ENCODE measurements around the gene LFNG. TPM values are rescaled to one million over a fixed set of nuclear protein-coding genes. Genes with fewer than 3 reads are reported as not detected.
"Not testable (repeated sequence)": the region's sequence is repeated elsewhere in the genome, so short reads cannot be mapped to it uniquely, and the experiment has no call there.

The LFNG gene
- total and polyA plus RNA-seq, 2 experiments from 2014 or later = 0.45 to 1.3 TPM

DNA sequence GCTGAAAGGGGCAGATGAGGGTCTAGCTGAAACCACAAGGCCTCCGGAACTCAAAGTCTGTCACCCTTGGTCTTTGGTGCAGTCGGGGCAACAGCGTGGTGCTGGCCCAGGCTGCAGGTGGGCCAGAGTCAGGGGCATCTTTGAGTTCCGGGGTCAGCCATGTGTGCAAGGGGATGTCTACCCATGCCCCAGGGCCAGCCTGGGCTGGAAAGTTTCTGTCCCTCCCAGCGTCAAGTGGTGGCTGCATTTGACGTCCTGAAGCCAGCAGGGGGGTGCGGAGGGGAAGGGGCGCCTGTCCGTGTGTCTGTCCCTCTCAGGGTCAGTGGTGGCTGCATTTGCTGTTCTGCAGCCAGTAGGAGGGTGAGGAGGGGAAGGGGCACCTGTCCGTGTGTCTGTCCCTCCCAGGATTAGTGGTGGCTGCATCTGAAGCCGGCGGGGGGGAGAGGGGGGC lies 35.1 kb downstream of the LFNG start:
- TF ChIP-seq, protein P1, sequence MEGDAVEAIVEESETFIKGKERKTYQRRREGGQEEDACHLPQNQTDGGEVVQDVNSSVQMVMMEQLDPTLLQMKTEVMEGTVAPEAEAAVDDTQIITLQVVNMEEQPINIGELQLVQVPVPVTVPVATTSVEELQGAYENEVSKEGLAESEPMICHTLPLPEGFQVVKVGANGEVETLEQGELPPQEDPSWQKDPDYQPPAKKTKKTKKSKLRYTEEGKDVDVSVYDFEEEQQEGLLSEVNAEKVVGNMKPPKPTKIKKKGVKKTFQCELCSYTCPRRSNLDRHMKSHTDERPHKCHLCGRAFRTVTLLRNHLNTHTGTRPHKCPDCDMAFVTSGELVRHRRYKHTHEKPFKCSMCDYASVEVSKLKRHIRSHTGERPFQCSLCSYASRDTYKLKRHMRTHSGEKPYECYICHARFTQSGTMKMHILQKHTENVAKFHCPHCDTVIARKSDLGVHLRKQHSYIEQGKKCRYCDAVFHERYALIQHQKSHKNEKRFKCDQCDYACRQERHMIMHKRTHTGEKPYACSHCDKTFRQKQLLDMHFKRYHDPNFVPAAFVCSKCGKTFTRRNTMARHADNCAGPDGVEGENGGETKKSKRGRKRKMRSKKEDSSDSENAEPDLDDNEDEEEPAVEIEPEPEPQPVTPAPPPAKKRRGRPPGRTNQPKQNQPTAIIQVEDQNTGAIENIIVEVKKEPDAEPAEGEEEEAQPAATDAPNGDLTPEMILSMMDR (IDR thresholded peaks at IDR 0.05; ENCODE audit: low read depth, low read length) = no peak
- DNase-seq (ENCODE audit: low read depth in 1 of 2, low spot score in 1 of 2) = peak in 1 of 2 donors; percentile 38

DNA sequence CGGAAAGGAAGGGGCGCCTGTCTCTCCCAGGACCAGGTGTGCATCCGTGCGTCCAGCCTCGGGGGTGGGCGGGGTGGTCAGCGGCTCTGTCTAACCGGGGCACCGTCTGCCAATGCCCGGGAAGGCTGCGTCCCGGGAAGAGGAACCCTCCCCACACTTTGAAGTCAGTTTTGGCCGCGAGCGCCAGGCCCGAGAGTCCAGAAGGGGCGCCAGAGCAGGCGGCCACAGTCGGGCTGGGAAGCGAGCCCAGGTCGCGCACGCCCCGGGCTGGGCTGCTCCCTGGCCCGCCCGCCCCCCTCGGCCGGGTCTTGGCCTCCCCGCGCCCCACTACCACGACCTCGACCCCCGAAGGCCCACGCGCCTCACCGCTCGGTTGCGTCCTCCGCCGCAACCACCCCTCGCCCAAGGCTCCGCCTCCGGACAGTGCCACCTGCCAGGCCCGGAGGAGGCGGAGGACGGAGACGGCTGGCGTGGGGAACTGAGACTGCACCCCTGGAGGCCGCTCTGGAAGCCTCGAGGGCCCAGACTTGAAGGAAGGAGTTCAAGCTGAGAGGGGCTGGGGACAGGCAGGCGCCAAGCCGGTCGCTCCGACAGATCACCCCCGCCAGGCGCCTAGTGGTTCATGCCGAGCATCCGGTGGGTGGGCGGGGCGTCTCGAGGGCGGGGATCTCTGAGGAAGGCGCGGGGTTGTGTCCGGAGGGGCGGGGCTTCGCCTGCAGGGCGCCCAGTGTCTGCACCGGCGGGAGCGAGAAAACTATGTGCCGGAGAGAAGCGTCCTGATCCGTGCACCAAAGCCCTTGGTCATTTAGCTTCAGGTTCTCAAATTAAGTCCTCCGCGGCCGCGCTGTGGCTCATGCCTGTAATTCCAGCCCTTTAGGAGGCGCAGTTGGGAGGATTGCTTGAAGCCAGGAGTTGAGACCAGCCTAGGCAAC lies 35.8 kb downstream of the LFNG start, which contains the start of gene BRAT1:
BRAT1 (minus strand) TSS at position 404 of the 932 bp plus-strand sequence. CDS start 1,093 bp downstream, outside the sequence.
- Histone ChIP-seq H3K4me1 (ENCODE audit: low read depth) (peaks cover 18% of the 10 kb centered on the region), H3K4me3 (peak within 1 kb of the TSS; percentile 80), H3K27me3 (no peaks in the 10 kb centered on the region), H3K27ac (peak within 1 kb of the TSS; percentile 99), H3K9me3 (ENCODE audit: low read depth) (no peaks in the 10 kb centered on the region), H3K36me3 (peaks cover 7% of the 10 kb centered on the region)
- TF ChIP-seq, protein P1 (IDR thresholded peaks at IDR 0.05; ENCODE audit: low read depth, low read length) = peak; percentile 49
- peak; percentile 96 to 97 for DNase-seq (ENCODE audit: low read depth in 1 of 2, low spot score in 1 of 2)

More for the DNA sequence above, 35.1 kb downstream of the LFNG start:
- Histone ChIP-seq H3K4me3 (peak overlapping the region; percentile 80), H3K27me3 (no peaks in the 10 kb centered on the region), H3K4me1 (ENCODE audit: low read depth) (peaks cover 14% of the 10 kb centered on the region), H3K9me3 (ENCODE audit: low read depth) (no peaks in the 10 kb centered on the region), H3K27ac (peak overlapping the region; percentile 99), H3K36me3 (peaks cover 7% of the 10 kb centered on the region)

- Histone ChIP-seq H3K9me3 (ENCODE audit: low read depth) (no peaks in the 10 kb centered on the region), H3K4me1 (ENCODE audit: low read depth) (peaks cover 18% of the 10 kb centered on the region), H3K27me3 (no peaks in the 10 kb centered on the region), H3K27ac (peak within 1 kb of the TSS; percentile 89), H3K36me3 (no peaks in the 10 kb centered on the region), H3K4me3 (peak within 1 kb of the TSS; percentile 97)
- DNase-seq (ENCODE audit: low read depth in 1 of 2, low spot score in 1 of 2) = peak; percentile 95 to 97
- TF ChIP-seq, protein P1 (IDR thresholded peaks at IDR 0.05; ENCODE audit: low read depth, low read length) = no peak
Observed at GRCh38 chr7:2558629-2559282, 39.2 kb downstream of the LFNG start, which contains the start of gene IQCE. Gene IQCE (plus strand): TSS chr7:2558979. CDS start chr7:2559182, 203 bp downstream.

DNA sequence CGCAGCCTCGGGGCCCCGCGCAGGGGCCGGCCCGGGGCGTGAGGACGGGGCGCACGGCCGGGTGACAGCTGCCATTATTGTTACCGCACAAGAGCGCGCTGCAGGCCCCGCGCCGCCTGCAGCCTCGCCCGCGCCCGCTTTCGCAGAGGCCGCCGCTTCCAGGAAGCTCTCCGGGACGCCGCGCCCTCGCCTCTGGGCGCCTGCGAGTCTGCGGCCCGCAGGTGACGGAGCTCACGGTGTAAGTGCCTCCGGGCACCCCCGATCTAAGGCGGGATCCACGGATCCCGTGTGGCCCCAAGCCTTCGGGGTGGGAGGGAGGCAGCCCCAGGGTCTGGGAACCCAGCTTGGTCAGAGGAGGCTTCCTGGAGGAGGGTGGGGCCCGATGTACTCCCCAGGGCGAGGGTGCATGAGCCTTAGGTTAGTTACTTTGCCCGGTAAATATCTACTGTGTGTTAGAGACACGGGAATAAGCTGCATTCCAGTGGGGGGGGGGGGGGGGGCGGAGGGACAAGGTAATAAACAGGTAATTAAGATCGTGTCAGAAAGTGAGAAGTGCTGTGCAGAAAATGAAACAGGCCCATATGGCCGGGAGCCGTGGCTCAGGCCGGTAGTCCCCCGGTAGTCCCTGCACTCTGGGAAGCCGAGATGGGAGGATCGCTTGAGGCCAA lies 39.8 kb downstream of the LFNG start:
- H3K4me3 ChIP-seq = peak overlapping the region; percentile 97
- H3K9me3 ChIP-seq (ENCODE audit: low read depth) = no peaks in the 10 kb centered on the region
- H3K4me1 ChIP-seq (ENCODE audit: low read depth) = peaks cover 15% of the 10 kb centered on the region
- DNase-seq (ENCODE audit: low read depth in 1 of 2, low spot score in 1 of 2) = no peak
- TF ChIP-seq, protein P1 (IDR thresholded peaks at IDR 0.05; ENCODE audit: low read depth, low read length) = no peak
- H3K27ac ChIP-seq = peak overlapping the region; percentile 89
- no peaks in the 10 kb centered on the region for H3K36me3 ChIP-seq
- no peaks in the 10 kb centered on the region for H3K27me3 ChIP-seq

- not testable (repeated sequence) for DNase-seq (ENCODE audit: low read depth in 1 of 2, low spot score in 1 of 2); H3K9me3 ChIP-seq (ENCODE audit: low read depth); H3K27ac ChIP-seq; H3K36me3 ChIP-seq; H3K27me3 ChIP-seq; H3K4me3 ChIP-seq
- peaks cover 13% of the 10 kb centered on the region for H3K4me1 ChIP-seq (ENCODE audit: low read depth)
Observed at GRCh38 chr7:2563955-2564354, 44.4 kb downstream of the LFNG start.
